NCI-H2029 treated with DMSO at 0.1 percent for 48 hours (cell line): ENCODE data around the gene CAMK2D.

Source experiments
- DNase-seq: peaks from one replicate; lab custom pipeline; 2025; lab: John Stamatoyannopoulos, UW

CAMK2D gene

GRCh38 chr4:113565702-113566012 lies 195.9 kb downstream of the CAMK2D start:
- no peak for DNase-seq

GRCh38 chr4:113564493-113564892 lies 197.0 kb downstream of the CAMK2D start:
- no peak for DNase-seq

GRCh38 chr4:113563691-113564378 lies 197.7 kb downstream of the CAMK2D start:
- no peak for DNase-seq

- no peak for DNase-seq
Measured at GRCh38 chr4:113561758-113562157, 199.8 kb downstream of the CAMK2D start.

GRCh38 chr4:113561092-113561491 lies 200.4 kb downstream of the CAMK2D start:
- DNase-seq, result no peak

- no peak for DNase-seq
Measured at GRCh38 chr4:113560579-113560978, 201.0 kb downstream of the CAMK2D start.

- no peak for DNase-seq
Measured at GRCh38 chr4:113559947-113560346, 201.6 kb downstream of the CAMK2D start.

- peak; percentile 8 for DNase-seq
Measured at GRCh38 chr4:113556382-113557134, 205.0 kb downstream of the CAMK2D start.

- DNase-seq, result no peak
Measured at GRCh38 chr4:113555868-113556267, 205.7 kb downstream of the CAMK2D start.

- no peak for DNase-seq
Measured at GRCh38 chr4:113553082-113553481, 208.5 kb downstream of the CAMK2D start.

- DNase-seq, result no peak
Measured at GRCh38 chr4:113550510-113550909, 211.0 kb downstream of the CAMK2D start.

GRCh38 chr4:113548303-113548702 lies 213.2 kb downstream of the CAMK2D start:
- no peak for DNase-seq

GRCh38 chr4:113547487-113548042 lies 214.0 kb downstream of the CAMK2D start:
- peak; percentile 78 for DNase-seq

- DNase-seq, result no peak
Measured at GRCh38 chr4:113541933-113542332, 219.6 kb downstream of the CAMK2D start.

- DNase-seq, result no peak
Measured at GRCh38 chr4:113540859-113541258, 220.7 kb downstream of the CAMK2D start.

GRCh38 chr4:113539408-113539807 lies 222.1 kb downstream of the CAMK2D start:
- no peak for DNase-seq

GRCh38 chr4:113537628-113538027 lies 223.9 kb downstream of the CAMK2D start:
- DNase-seq, result no peak

- DNase-seq, result no peak
Measured at GRCh38 chr4:113537203-113537602, 224.3 kb downstream of the CAMK2D start.

GRCh38 chr4:113534711-113535110 lies 226.8 kb downstream of the CAMK2D start:
- DNase-seq, result no peak

- no peak for DNase-seq
Measured at GRCh38 chr4:113531572-113531971, 230.0 kb downstream of the CAMK2D start.

GRCh38 chr4:113528395-113528794 lies 233.1 kb downstream of the CAMK2D start:
- DNase-seq, result no peak

GRCh38 chr4:113525521-113525920 lies 236.0 kb downstream of the CAMK2D start:
- no peak for DNase-seq

GRCh38 chr4:113524505-113525186 lies 236.9 kb downstream of the CAMK2D start:
- no peak for DNase-seq
